K562 (cell line): ENCODE measurements around the gene GPRC5B. TPM values are rescaled to one million over a fixed set of nuclear protein-coding genes. Genes with fewer than 3 reads are reported as not detected.

Source experiments
- BACH1 ChIP-seq: fragments of 200-800 bp; sonication (Bioruptor generic); IDR thresholded peaks from 2 replicates; pipeline ENCODE4 v1.6.1; 2016; ENCODE audit warnings: missing genetic modification characterization, missing compliant biosample characterization
- BDP1 ChIP-seq: IDR thresholded peaks from 3 replicates; pipeline ENCODE4 v1.6.1; 2011; ENCODE audit not compliant: insufficient read length, insufficient read depth
- CSDE1 ChIP-seq, 2 experiments: fragments of 450-650 bp; IDR thresholded peaks; 2 replicates each; pipeline ENCODE4 v1.6.1; 2016; ENCODE audit warnings: mild to moderate bottlenecking in 1 of 2
- FOXJ3 ChIP-seq: sonication (generic); formaldehyde crosslinking; IDR thresholded peaks from 2 replicates; pipeline ENCODE4 v1.4.0; 2020; ENCODE audit warnings: mild to moderate bottlenecking, missing genetic modification reagents
- GATA2 ChIP-seq: sonication (generic); formaldehyde crosslinking; IDR thresholded peaks from 2 replicates; pipeline ENCODE4 v1.4.0; 2020; ENCODE audit warnings: mild to moderate bottlenecking, missing genetic modification reagents
- MEF2A ChIP-seq: IDR thresholded peaks from 2 replicates; pipeline ENCODE4 v1.6.1; 2011; ENCODE audit warnings: low read depth, mild to moderate bottlenecking, low read length, moderate library complexity; ENCODE audit not compliant: control insufficient read depth
- NFATC3 ChIP-seq: fragments of 450-650 bp; IDR thresholded peaks from 2 replicates; pipeline ENCODE4 v1.6.1; 2017; ENCODE audit warnings: mild to moderate bottlenecking
- THAP12 ChIP-seq: fragments of 250-450 bp; sonication (Bioruptor Pico); IDR thresholded peaks from 2 replicates; pipeline ENCODE4 v1.9.0; 2021; ENCODE audit warnings: mild to moderate bottlenecking, inconsistent platforms
- ZFP36 ChIP-seq: fragments of 150-350 bp; IDR thresholded peaks from 2 replicates; pipeline ENCODE4 v1.6.1; 2018; ENCODE audit warnings: low read length, low read depth; ENCODE audit not compliant: partially characterized antibody
- ZNF224 ChIP-seq: sonication (generic); formaldehyde crosslinking; IDR thresholded peaks from 2 replicates; pipeline ENCODE4 v1.8.0; 2022; ENCODE audit warnings: mild to moderate bottlenecking, missing genetic modification reagents
- ZNF57 ChIP-seq: fragments of 450-650 bp; formaldehyde crosslinking; IDR thresholded peaks from 2 replicates; pipeline ENCODE4 v1.4.0; 2020; ENCODE audit warnings: mild to moderate bottlenecking, moderate library complexity
- polyA plus RNA-seq, 8 experiments: library from polyadenylated mRNA; depleted of rRNA in 4 of 8; stranded (reverse) in 5 of 8; unstranded in 3 of 8; fragments of >200 nt; fragmentation: Nextera tagmentation in 2 of 8; fragmentation: Illumina TruSeq in 1 of 8; extraction: Ambion mirVana in 2 of 8; extraction: Trizol in 1 of 8; gene quantifications; 2 replicates each; pipeline versions ENCODE4 v1.2.1 to v1.2.3, GENCODE V29; 2011 to 2014; ENCODE audit warnings: inconsistent platforms in 1 of 8, missing spikeins in 1 of 8
- total RNA-seq, 7 experiments: library from RNA; depleted of rRNA in 6 of 7; stranded (reverse); fragments of >200 nt in 6 of 7; fragmentation: Illumina TruSeq in 2 of 7; extraction: Trizol in 2 of 7; gene quantifications; 2 replicates each; pipeline versions ENCODE4 v1.2.1 to v1.2.3, GENCODE V29; 2011 to 2021; ENCODE audit warnings: low replicate concordance in 1 of 7
- TF ChIP-seq, protein P1 (sequence below): fragments of 250-450 bp; sonication (Bioruptor Pico); IDR thresholded peaks from 2 replicates; pipeline ENCODE4 v1.4.0; 2020
- TF ChIP-seq, protein P2 (sequence below): sonication (generic); formaldehyde crosslinking; IDR thresholded peaks from 2 replicates; pipeline ENCODE4 v1.5.0; 2020; ENCODE audit warnings: missing genetic modification reagents

Gene GPRC5B
- total and polyA plus RNA-seq, 9 of the 15 experiments (the other 6 are each of a cell fraction or from before 2014, with no cell fraction given), result 0.65 to 5.5 (median 1.3) TPM

- TF ChIP-seq, protein P1, sequence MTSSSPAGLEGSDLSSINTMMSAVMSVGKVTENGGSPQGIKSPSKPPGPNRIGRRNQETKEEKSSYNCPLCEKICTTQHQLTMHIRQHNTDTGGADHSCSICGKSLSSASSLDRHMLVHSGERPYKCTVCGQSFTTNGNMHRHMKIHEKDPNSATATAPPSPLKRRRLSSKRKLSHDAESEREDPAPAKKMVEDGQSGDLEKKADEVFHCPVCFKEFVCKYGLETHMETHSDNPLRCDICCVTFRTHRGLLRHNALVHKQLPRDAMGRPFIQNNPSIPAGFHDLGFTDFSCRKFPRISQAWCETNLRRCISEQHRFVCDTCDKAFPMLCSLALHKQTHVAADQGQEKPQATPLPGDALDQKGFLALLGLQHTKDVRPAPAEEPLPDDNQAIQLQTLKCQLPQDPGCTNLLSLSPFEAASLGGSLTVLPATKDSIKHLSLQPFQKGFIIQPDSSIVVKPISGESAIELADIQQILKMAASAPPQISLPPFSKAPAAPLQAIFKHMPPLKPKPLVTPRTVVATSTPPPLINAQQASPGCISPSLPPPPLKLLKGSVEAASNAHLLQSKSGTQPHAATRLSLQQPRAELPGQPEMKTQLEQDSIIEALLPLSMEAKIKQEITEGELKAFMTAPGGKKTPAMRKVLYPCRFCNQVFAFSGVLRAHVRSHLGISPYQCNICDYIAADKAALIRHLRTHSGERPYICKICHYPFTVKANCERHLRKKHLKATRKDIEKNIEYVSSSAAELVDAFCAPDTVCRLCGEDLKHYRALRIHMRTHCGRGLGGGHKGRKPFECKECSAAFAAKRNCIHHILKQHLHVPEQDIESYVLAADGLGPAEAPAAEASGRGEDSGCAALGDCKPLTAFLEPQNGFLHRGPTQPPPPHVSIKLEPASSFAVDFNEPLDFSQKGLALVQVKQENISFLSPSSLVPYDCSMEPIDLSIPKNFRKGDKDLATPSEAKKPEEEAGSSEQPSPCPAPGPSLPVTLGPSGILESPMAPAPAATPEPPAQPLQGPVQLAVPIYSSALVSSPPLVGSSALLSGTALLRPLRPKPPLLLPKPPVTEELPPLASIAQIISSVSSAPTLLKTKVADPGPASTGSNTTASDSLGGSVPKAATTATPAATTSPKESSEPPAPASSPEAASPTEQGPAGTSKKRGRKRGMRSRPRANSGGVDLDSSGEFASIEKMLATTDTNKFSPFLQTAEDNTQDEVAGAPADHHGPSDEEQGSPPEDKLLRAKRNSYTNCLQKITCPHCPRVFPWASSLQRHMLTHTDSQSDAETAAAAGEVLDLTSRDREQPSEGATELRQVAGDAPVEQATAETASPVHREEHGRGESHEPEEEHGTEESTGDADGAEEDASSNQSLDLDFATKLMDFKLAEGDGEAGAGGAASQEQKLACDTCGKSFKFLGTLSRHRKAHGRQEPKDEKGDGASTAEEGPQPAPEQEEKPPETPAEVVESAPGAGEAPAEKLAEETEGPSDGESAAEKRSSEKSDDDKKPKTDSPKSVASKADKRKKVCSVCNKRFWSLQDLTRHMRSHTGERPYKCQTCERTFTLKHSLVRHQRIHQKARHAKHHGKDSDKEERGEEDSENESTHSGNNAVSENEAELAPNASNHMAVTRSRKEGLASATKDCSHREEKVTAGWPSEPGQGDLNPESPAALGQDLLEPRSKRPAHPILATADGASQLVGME (CRISPR knock-in tag), result no peak
- TF ChIP-seq ZNF57, result no peak
- TF ChIP-seq BDP1, result no peak
- TF ChIP-seq ZFP36, result no peak
- TF ChIP-seq THAP12, result no peak
- no peak for TF ChIP-seq GATA2 (CRISPR knock-in tag)
- TF ChIP-seq CSDE1 (IDR thresholded peaks at IDR 0.05), result no peak
- TF ChIP-seq NFATC3, result no peak
- TF ChIP-seq, protein P2, sequence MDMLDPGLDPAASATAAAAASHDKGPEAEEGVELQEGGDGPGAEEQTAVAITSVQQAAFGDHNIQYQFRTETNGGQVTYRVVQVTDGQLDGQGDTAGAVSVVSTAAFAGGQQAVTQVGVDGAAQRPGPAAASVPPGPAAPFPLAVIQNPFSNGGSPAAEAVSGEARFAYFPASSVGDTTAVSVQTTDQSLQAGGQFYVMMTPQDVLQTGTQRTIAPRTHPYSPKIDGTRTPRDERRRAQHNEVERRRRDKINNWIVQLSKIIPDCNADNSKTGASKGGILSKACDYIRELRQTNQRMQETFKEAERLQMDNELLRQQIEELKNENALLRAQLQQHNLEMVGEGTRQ (CRISPR knock-in tag), result no peak
- TF ChIP-seq BACH1 (tag), result no peak
- no peak for TF ChIP-seq ZNF224
- TF ChIP-seq FOXJ3, result no peak
- TF ChIP-seq MEF2A, result no peak
These were observed 1.7 kb upstream of the GPRC5B start (continued) for GRCh38 chr16:19886073-19886941.
